Right ventricle myocardium superior (tissue), 1 donor: Measurements from ENCODE around the gene POU2AF1. TPM values are rescaled to one million over a fixed set of nuclear protein-coding genes. Genes with fewer than 3 reads are reported as not detected.

ENCODE experiments used
- ATAC-seq: fragments of 200-7000 bp; cut with Tn5 transposase; one replicate; pipeline ENCODE4 v1.9.1; 2020; ENCODE audit warnings: mild to moderate bottlenecking; ENCODE audit not compliant: poor library complexity
- DNase-seq: peaks from one replicate; pipeline ENCODE4 v3.0.0-alpha.2; 2020
- intact Hi-C: fragments of 100-400 bp; cut with DNase I; formaldehyde crosslinking; loops from one replicate; pipeline ENCODE4 v1.11.2; 2022
- total RNA-seq: library from RNA; stranded (reverse); fragmentation: NEBNext Ultra II Directional; extraction: Animal tissue kit (Norgen Biotek cat#: 25700); gene quantifications from one replicate; pipeline ENCODE4 v1.2.1, GENCODE V29; 2021
- donor health status: DM: no; HTN: yes; CAD: no; lungs with severe emphysema.

Gene POU2AF1
- total RNA-seq, 1 donor from 2014 or later, result 0.27 TPM

GRCh38 chr11:111353776-111354600, 25.1 kb downstream of the POU2AF1 start:
- intact Hi-C loops, result no loop called here
- no peak for DNase-seq

GRCh38 chr11:111352935-111353710, 26.0 kb downstream of the POU2AF1 start:
- intact Hi-C loops, result no loop called here
- no peak for DNase-seq
- ATAC-seq, result peak; percentile 68

More at GRCh38 chr11:111353776-111354600, 25.1 kb downstream of the POU2AF1 start:
- no peak for ATAC-seq

GRCh38 chr11:111352231-111352746, 26.8 kb downstream of the POU2AF1 start:
- ATAC-seq (no peak), DNase-seq (no peak)
- intact Hi-C loops, result no loop called here

GRCh38 chr11:111351374-111352055, 27.6 kb downstream of the POU2AF1 start:
- DNase-seq (no peak), ATAC-seq (peak; percentile 32)
- intact Hi-C loops, result no loop called here

- DNase-seq (no peak), ATAC-seq (no peak)
- intact Hi-C loops, result no loop called here
These were observed 28.3 kb downstream of the POU2AF1 start for GRCh38 chr11:111350811-111351210.

GRCh38 chr11:111349191-111349695, 29.8 kb downstream of the POU2AF1 start:
- DNase-seq, result no peak
- intact Hi-C loops, result no loop called here
- no peak for ATAC-seq

GRCh38 chr11:111348147-111348546, 30.9 kb downstream of the POU2AF1 start:
- intact Hi-C loops, result no loop called here
- DNase-seq (no peak), ATAC-seq (no peak)

GRCh38 chr11:111347723-111348115, 31.4 kb downstream of the POU2AF1 start:
- peak; percentile 51 for ATAC-seq
- no peak for DNase-seq
- intact Hi-C loops, result no loop called here

- DNase-seq (no peak), ATAC-seq (peak; percentile 82)
- intact Hi-C loops, result no loop called here
These were observed 31.9 kb downstream of the POU2AF1 start for GRCh38 chr11:111347002-111347722.

GRCh38 chr11:111344032-111344431, 35.0 kb downstream of the POU2AF1 start:
- intact Hi-C loops, result no loop called here
- ATAC-seq (peak; percentile 79), DNase-seq (peak; percentile 77)

GRCh38 chr11:111342329-111342728, 36.7 kb downstream of the POU2AF1 start:
- no peak for ATAC-seq
- intact Hi-C loops, result no loop called here
- no peak for DNase-seq

GRCh38 chr11:111339758-111340388, 39.2 kb downstream of the POU2AF1 start:
- intact Hi-C loops, result no loop called here
- no peak for DNase-seq
- no peak for ATAC-seq

- intact Hi-C loops, result no loop called here
- ATAC-seq (peak; percentile 78), DNase-seq (no peak)
These were observed 42.4 kb downstream of the POU2AF1 start for GRCh38 chr11:111336582-111337256.

GRCh38 chr11:111336062-111336461, 43.0 kb downstream of the POU2AF1 start:
- intact Hi-C loops, result no loop called here
- ATAC-seq, result no peak
- DNase-seq, result no peak

GRCh38 chr11:111335549-111335948, 43.5 kb downstream of the POU2AF1 start:
- intact Hi-C loops, result no loop called here
- no peak for DNase-seq
- ATAC-seq, result no peak

GRCh38 chr11:111334532-111335502, 44.3 kb downstream of the POU2AF1 start:
- DNase-seq (no peak), ATAC-seq (no peak)
- intact Hi-C loops, result no loop called here
